SK-N-SH (cell line): ENCODE data around the gene SLC9A5. TPM values are rescaled to one million over a fixed set of nuclear protein-coding genes. Genes with fewer than 3 reads are reported as not detected.
A peak's percentile ranks its signal among the peaks of the same experiment; 100 is the strongest.

Experiments used
- CTCF ChIA-PET: fragments of 300-600, 350-600 bp; formaldehyde crosslinking; extraction: SDS; loops from one replicate; lab custom pipeline; 2021; lab: Yijun Ruan, JAX
- POLR2A ChIA-PET: fragments of 350-600 bp; sonication (Branson Sonifier 250); formaldehyde crosslinking; extraction: SDS; loops from one replicate; lab custom pipeline; 2020; ENCODE audit warnings: antibody characterized with exemption, inconsistent platforms; lab: Yijun Ruan, JAX
- DNase-seq: peaks from one replicate; pipeline ENCODE4 v3.0.0; 2012
- H2AFZ ChIP-seq: fragments of 200-600 bp; sonication (generic); 2 replicates; pipeline ENCODE4 v1.8.1; 2016; ENCODE audit warnings: antibody characterized with exemption, mild to moderate bottlenecking, low read depth
- H3F3A ChIP-seq: fragments of 200-600 bp; sonication (generic); replicated peaks from 2 replicates; pipeline ENCODE3; 2016; ENCODE audit warnings: antibody characterized with exemption, mild to moderate bottlenecking; ENCODE audit not compliant: insufficient read depth
- H3K27ac ChIP-seq, 2 experiments: fragments of 200-500 bp in 1 of 2; fragments of 200-600 bp in 1 of 2; sonication (Bioruptor generic) in 1 of 2; sonication (generic), shearing (Covaris generic) in 1 of 2; 2 replicates each; pipeline versions ENCODE4 v1.5.1 to v1.6.1; 2014 to 2016; ENCODE audit warnings: low read depth in 2 of 2, inconsistent platforms in 1 of 2, low read length in 1 of 2, mild to moderate bottlenecking in 1 of 2, mixed read lengths in 1 of 2
- H3K27me3 ChIP-seq: fragments of 200-600 bp; sonication (generic), shearing (Covaris generic); 2 replicates; pipeline ENCODE4 v1.6.1; 2016; ENCODE audit warnings: mixed run types; ENCODE audit not compliant: insufficient read depth
- H3K36me3 ChIP-seq, 2 experiments: fragments of 200-500 bp in 1 of 2; fragments of 200-600 bp in 1 of 2; sonication (Bioruptor generic) in 1 of 2; sonication (generic) in 1 of 2; replicated peaks in 1 of 2; 2 replicates each; pipeline versions ENCODE3 to v1.5.1; 2014 to 2016; ENCODE audit warnings: low read length in 1 of 2, mild to moderate bottlenecking in 1 of 2; ENCODE audit not compliant: insufficient read depth in 2 of 2, control insufficient read depth in 1 of 2
- H3K4me1 ChIP-seq, 2 experiments: fragments of 200-500 bp in 1 of 2; fragments of 200-600 bp in 1 of 2; sonication (Bioruptor generic) in 1 of 2; sonication (generic), shearing (Covaris generic) in 1 of 2; 2 replicates each; pipeline versions ENCODE4 v1.5.1 to v1.6.1; 2014 to 2016; ENCODE audit warnings: low read depth in 1 of 2, low read length in 1 of 2, mixed run types in 1 of 2; ENCODE audit not compliant: insufficient read depth in 2 of 2, control insufficient read depth in 1 of 2
- H3K4me2 ChIP-seq: fragments of 200-600 bp; sonication (generic), shearing (Covaris generic); 2 replicates; pipeline ENCODE4 v1.6.1; 2017; ENCODE audit warnings: mixed run types
- H3K4me3 ChIP-seq, 2 experiments: fragments of 200-500 bp in 1 of 2; fragments of 200-600 bp in 1 of 2; sonication (Bioruptor generic) in 1 of 2; sonication (generic), shearing (Covaris generic) in 1 of 2; 2 replicates each; pipeline versions ENCODE4 v1.5.1 to v1.8.1; 2014 to 2016; ENCODE audit warnings: low read depth in 2 of 2, inconsistent platforms in 1 of 2, low read length in 1 of 2, mild to moderate bottlenecking in 1 of 2, mixed read lengths in 1 of 2, moderate library complexity in 1 of 2
- H3K79me2 ChIP-seq: fragments of 200-600 bp; sonication (generic); 2 replicates; pipeline ENCODE4 v1.8.1; 2017; ENCODE audit warnings: mild to moderate bottlenecking; ENCODE audit not compliant: insufficient read depth
- H3K9ac ChIP-seq: fragments of 200-600 bp; sonication (generic); 2 replicates; pipeline ENCODE4 v1.6.1; 2017; ENCODE audit warnings: mixed run types
- H3K9me2 ChIP-seq: fragments of 200-600 bp; sonication (generic); 2 replicates; pipeline ENCODE4 v1.6.1; 2017; ENCODE audit warnings: mixed run types
- H3K9me3 ChIP-seq: fragments of 200-600 bp; sonication (generic); 2 replicates; pipeline ENCODE4 v1.6.1; 2017; ENCODE audit warnings: mixed run types, mild to moderate bottlenecking, moderate library complexity
- H4K20me1 ChIP-seq: fragments of 200-600 bp; sonication (generic); 2 replicates; pipeline ENCODE4 v1.6.1; 2017; ENCODE audit warnings: mild to moderate bottlenecking, mixed run types; ENCODE audit not compliant: insufficient read depth
- EZH2phosphoT487 ChIP-seq: fragments of 200-600 bp; sonication (generic); IDR thresholded peaks from 2 replicates; pipeline ENCODE4 v1.6.1; 2017; ENCODE audit warnings: low read depth, mixed run types, mild to moderate bottlenecking, antibody characterized with exemption, moderate library complexity, borderline replicate concordance
- GABPA ChIP-seq: IDR thresholded peaks from 2 replicates; pipeline ENCODE4 v1.4.0; 2012; ENCODE audit warnings: low read depth, mild to moderate bottlenecking
- GATA2 ChIP-seq: sonication (generic); formaldehyde crosslinking; IDR thresholded peaks from 2 replicates; pipeline ENCODE4 v1.5.0; 2020; ENCODE audit warnings: mild to moderate bottlenecking, missing genetic modification reagents
- MAX ChIP-seq: IDR thresholded peaks from 2 replicates; pipeline ENCODE4 v1.4.0; 2012; ENCODE audit warnings: low read depth
- NFIC ChIP-seq: IDR thresholded peaks from 2 replicates; pipeline ENCODE4 v1.4.0; 2012; ENCODE audit warnings: borderline replicate concordance
- RXRA ChIP-seq: IDR thresholded peaks from 2 replicates; pipeline ENCODE4 v1.4.0; 2012; ENCODE audit warnings: low read depth, mild to moderate bottlenecking, borderline replicate concordance
- TCF12 ChIP-seq: IDR thresholded peaks from 2 replicates; pipeline ENCODE4 v1.4.0; 2012
- TEAD4 ChIP-seq: IDR thresholded peaks from 2 replicates; pipeline ENCODE4 v1.4.0; 2012; ENCODE audit warnings: mild to moderate bottlenecking, borderline replicate concordance; ENCODE audit not compliant: insufficient read depth
- WGBS: methylation state at CpG from one replicate; pipeline ENCODE4 v1.1.6; 2017; ENCODE audit warnings: low lambda C conversion rate; 5-methylcytosine and 5-hydroxymethylcytosine counted together
- polyA plus RNA-seq, 3 experiments: library from polyadenylated mRNA; depleted of rRNA; stranded (reverse); fragments of >200 nt; gene quantifications; 2 replicates each; pipeline ENCODE4 v1.2.3, GENCODE V29; 2012
- TF ChIP-seq, protein P1 (sequence below): fragments of 200-600 bp; sonication (generic); IDR thresholded peaks from 2 replicates; pipeline ENCODE4 v1.6.1; 2017; ENCODE audit warnings: antibody characterized with exemption, mild to moderate bottlenecking, moderate library complexity
- TF ChIP-seq, protein P2 (sequence below): IDR thresholded peaks from 2 replicates; pipeline ENCODE4 v1.6.1; 2012; ENCODE audit warnings: mild to moderate bottlenecking, low read depth, low read length, moderate library complexity
- TF ChIP-seq, protein P3 (sequence below): IDR thresholded peaks from 2 replicates; pipeline ENCODE4; 2012

SLC9A5 gene
- polyA plus RNA-seq, 1 of the 3 experiments (the other 2 are of a cell fraction) = 4.1 TPM

- peaks cover 18% of the 10 kb centered on the region for H3K79me2 ChIP-seq
- peaks cover 16% of the 10 kb centered on the region for H3F3A ChIP-seq
- no peak overlapping the region for H3K4me2 ChIP-seq
- CTCF ChIA-PET = interaction anchor here (0.9 to 4.4 kb wide), 7 partner anchors 14 to 329 kb away, joined by 3 to 24 read pairs (median 5); partner anchors contain the start of genes KCTD19, LRRC36, NOL3 and ZDHHC1
- TF ChIP-seq RXRA (no peak), GABPA (no peak)
- POLR2A ChIA-PET = interaction anchor here (1.3 kb wide), 1 partner anchor 26 kb away, joined by 3 read pairs; no protein-coding TSS in a partner anchor
- H4K20me1 ChIP-seq = no peaks in the 10 kb centered on the region
- no peak overlapping the region for H3K27ac ChIP-seq
- no peaks in the 10 kb centered on the region for H3K9me2 ChIP-seq
- H3K27me3 ChIP-seq = no peaks in the 10 kb centered on the region
- H3K9me3 ChIP-seq = no peaks in the 10 kb centered on the region
- DNase-seq = no peak
- H2AFZ ChIP-seq = no peak overlapping the region
- H3K36me3 ChIP-seq = peaks cover 14 to 35% of the 10 kb centered on the region in 2 experiments
- no peak overlapping the region for H3K4me3 ChIP-seq
- WGBS = 98% methylated on average over 8 of the region's 10 CpGs
- H3K4me1 ChIP-seq = peaks cover 16 to 48% of the 10 kb centered on the region in 2 experiments; a peak in 3 of 4 replicates
- H3K9ac ChIP-seq = no peak overlapping the region
These were observed 33.6 kb downstream of the SLC9A5 start for GRCh38 chr16:67282447-67282805.

DNA sequence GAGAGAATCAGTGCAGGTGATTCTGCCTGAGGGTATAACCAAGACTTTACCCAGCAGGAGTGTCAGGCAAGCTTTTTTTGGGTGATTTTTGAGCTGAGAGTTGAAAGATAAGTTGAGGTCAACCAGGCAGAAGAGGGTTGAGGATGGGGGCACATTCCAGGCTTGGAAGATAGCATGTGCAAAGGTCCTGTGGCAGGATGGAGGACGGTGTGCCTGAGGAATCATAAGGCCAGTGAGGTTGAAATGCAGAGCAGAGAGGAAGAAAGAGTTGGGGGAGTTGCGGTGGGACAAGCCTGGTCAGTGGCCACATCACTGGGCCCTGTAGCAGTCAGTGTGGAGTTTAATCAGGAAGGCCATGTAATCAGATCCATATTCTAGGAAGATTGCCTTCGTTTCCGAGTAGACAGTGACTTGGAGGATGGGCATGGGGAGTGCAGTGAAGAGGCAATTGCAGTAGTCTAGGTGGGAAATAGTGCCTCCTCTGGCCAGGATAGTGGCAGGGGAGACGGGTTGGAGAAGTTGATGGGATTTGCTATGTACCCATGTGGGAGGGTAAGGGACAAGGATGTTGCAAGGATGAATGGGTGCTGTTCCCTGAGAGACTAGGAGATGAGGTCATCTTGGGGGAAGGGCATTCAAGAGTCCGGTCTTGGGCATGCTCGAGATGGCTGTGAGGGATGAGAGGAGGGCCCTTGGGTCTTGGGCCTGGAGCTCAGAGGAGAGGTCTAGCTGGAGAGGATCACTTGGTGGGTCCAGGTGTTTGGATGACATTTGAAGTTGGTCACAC is 34.5 kb downstream of the SLC9A5 start:
- DNase-seq = no peak
- H3K36me3 ChIP-seq = peaks cover 14 to 35% of the 10 kb centered on the region in 2 experiments
- no peak for TF ChIP-seq TCF12
- TF ChIP-seq, protein P1, sequence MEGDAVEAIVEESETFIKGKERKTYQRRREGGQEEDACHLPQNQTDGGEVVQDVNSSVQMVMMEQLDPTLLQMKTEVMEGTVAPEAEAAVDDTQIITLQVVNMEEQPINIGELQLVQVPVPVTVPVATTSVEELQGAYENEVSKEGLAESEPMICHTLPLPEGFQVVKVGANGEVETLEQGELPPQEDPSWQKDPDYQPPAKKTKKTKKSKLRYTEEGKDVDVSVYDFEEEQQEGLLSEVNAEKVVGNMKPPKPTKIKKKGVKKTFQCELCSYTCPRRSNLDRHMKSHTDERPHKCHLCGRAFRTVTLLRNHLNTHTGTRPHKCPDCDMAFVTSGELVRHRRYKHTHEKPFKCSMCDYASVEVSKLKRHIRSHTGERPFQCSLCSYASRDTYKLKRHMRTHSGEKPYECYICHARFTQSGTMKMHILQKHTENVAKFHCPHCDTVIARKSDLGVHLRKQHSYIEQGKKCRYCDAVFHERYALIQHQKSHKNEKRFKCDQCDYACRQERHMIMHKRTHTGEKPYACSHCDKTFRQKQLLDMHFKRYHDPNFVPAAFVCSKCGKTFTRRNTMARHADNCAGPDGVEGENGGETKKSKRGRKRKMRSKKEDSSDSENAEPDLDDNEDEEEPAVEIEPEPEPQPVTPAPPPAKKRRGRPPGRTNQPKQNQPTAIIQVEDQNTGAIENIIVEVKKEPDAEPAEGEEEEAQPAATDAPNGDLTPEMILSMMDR = peak; percentile 18
- POLR2A ChIA-PET = no interaction called here
- no peak overlapping the region for H3K4me2 ChIP-seq
- H3F3A ChIP-seq = peaks cover 9% of the 10 kb centered on the region
- H3K79me2 ChIP-seq = peaks cover 18% of the 10 kb centered on the region
- no peaks in the 10 kb centered on the region for H3K9me2 ChIP-seq
- no peak overlapping the region for H3K27ac ChIP-seq
- CTCF ChIA-PET = interaction anchor here (1.0 to 4.4 kb wide), 5 partner anchors 10 to 329 kb away, joined by 3 to 24 read pairs (median 8); partner anchors contain the start of genes KCTD19 and LRRC36
- H3K27me3 ChIP-seq = no peaks in the 10 kb centered on the region
- 92% methylated on average over 7 of the region's 7 CpGs for WGBS
- H3K4me1 ChIP-seq = peaks cover 11 to 40% of the 10 kb centered on the region in 2 experiments; a peak in 2 of 4 replicates
- H3K9me3 ChIP-seq = no peaks in the 10 kb centered on the region
- H3K9ac ChIP-seq = no peak overlapping the region
- H3K4me3 ChIP-seq = no peak overlapping the region
- H2AFZ ChIP-seq = no peak overlapping the region
- H4K20me1 ChIP-seq = no peaks in the 10 kb centered on the region

DNA sequence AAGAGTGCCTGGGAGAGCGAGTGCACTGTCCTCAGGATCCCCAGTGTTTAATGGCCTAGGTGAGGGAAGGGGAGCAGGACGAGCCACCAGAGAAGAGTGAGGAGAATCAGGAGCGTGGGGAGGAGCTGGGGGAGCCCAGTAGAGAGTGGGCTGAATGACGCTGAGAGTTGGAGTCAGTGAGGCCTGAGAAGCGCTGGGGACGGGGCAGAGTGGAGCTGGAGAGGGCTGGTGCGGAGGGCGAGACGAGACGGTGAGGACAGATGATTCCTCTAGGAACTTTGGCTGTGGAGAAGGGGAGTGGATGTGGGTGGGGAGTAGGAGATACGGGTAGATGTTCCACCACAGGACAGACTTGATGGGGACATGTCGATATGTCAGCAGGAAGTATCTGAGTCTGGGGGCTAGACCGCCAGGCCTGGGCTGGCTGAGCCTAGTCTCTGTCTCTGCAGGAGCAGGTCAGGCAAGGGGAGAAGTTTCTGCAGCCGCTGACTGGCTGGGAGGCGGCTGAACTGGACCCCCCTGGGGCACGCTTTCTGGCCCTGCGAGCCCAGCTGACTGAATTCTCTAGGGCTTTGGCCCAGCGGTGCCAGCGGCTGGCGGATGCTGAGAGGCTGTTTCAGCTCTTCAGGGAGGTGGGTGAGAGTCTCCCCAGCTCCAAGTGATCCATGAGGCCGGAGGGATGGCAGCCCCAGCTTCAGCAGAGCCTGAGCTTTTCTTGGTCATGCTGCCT is 35.2 kb downstream of the SLC9A5 start:
- Histone ChIP-seq H4K20me1 (no peaks in the 10 kb centered on the region), H3K9me2 (no peaks in the 10 kb centered on the region), H3K4me1 (peaks cover 8 to 36% of the 10 kb centered on the region in 2 experiments; a peak in 2 of 4 replicates), H3F3A (peaks cover 3% of the 10 kb centered on the region), H2AFZ (no peak overlapping the region), H3K27me3 (no peaks in the 10 kb centered on the region), H3K27ac (peak overlapping the region in 1 of 2 experiments; percentile 48; a peak in 2 of 4 replicates), H3K9me3 (no peaks in the 10 kb centered on the region), H3K4me2 (no peak overlapping the region), H3K4me3 (no peak overlapping the region), H3K79me2 (peaks cover 11% of the 10 kb centered on the region), H3K36me3 (peaks cover 14 to 40% of the 10 kb centered on the region in 2 experiments), H3K9ac (no peak overlapping the region)
- DNase-seq = no peak
- TF ChIP-seq EZH2phosphoT487 (no peak), MAX (no peak), GATA2 (CRISPR knock-in tag) (no peak), TEAD4 (no peak), NFIC (no peak)
- TF ChIP-seq, protein P2, sequence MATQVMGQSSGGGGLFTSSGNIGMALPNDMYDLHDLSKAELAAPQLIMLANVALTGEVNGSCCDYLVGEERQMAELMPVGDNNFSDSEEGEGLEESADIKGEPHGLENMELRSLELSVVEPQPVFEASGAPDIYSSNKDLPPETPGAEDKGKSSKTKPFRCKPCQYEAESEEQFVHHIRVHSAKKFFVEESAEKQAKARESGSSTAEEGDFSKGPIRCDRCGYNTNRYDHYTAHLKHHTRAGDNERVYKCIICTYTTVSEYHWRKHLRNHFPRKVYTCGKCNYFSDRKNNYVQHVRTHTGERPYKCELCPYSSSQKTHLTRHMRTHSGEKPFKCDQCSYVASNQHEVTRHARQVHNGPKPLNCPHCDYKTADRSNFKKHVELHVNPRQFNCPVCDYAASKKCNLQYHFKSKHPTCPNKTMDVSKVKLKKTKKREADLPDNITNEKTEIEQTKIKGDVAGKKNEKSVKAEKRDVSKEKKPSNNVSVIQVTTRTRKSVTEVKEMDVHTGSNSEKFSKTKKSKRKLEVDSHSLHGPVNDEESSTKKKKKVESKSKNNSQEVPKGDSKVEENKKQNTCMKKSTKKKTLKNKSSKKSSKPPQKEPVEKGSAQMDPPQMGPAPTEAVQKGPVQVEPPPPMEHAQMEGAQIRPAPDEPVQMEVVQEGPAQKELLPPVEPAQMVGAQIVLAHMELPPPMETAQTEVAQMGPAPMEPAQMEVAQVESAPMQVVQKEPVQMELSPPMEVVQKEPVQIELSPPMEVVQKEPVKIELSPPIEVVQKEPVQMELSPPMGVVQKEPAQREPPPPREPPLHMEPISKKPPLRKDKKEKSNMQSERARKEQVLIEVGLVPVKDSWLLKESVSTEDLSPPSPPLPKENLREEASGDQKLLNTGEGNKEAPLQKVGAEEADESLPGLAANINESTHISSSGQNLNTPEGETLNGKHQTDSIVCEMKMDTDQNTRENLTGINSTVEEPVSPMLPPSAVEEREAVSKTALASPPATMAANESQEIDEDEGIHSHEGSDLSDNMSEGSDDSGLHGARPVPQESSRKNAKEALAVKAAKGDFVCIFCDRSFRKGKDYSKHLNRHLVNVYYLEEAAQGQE = no peak
- TF ChIP-seq, protein P3, sequence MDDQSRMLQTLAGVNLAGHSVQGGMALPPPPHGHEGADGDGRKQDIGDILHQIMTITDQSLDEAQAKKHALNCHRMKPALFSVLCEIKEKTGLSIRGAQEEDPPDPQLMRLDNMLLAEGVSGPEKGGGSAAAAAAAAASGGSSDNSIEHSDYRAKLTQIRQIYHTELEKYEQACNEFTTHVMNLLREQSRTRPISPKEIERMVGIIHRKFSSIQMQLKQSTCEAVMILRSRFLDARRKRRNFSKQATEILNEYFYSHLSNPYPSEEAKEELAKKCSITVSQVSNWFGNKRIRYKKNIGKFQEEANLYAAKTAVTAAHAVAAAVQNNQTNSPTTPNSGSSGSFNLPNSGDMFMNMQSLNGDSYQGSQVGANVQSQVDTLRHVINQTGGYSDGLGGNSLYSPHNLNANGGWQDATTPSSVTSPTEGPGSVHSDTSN = no peak
- POLR2A ChIA-PET = interaction anchor here (0.5 to 1.1 kb wide), 2 partner anchors 57 to 487 kb away, joined by 3 read pairs; partner anchors contain the start of gene TMEM208
- CTCF ChIA-PET = interaction anchor here (0.8 to 4.4 kb wide), 13 partner anchors 9 to 134 kb away, joined by 3 to 24 read pairs (median 7); partner anchors contain the start of genes FHOD1, KCTD19, LRRC36 and SLC9A5
- 91% methylated on average over 13 of the region's 21 CpGs for WGBS
